Measurements from ENCODE around the gene PRRT1.

Gene PRRT1

GRCh38 chr6:32173051-32173727 is 21.4 kb upstream of the PRRT1 start:
- no peak for DNase-seq

- DNase-seq = no peak
These were observed 19.5 kb upstream of the PRRT1 start for GRCh38 chr6:32171234-32171633.

GRCh38 chr6:32170294-32170693 is 18.6 kb upstream of the PRRT1 start:
- DNase-seq = no peak

GRCh38 chr6:32168807-32169591 is 17.3 kb upstream of the PRRT1 start:
- DNase-seq = no peak

GRCh38 chr6:32168350-32168749 is 16.6 kb upstream of the PRRT1 start:
- DNase-seq = no peak

GRCh38 chr6:32167761-32168262 is 16.1 kb upstream of the PRRT1 start:
- DNase-seq = no peak

GRCh38 chr6:32167154-32167760 is 15.5 kb upstream of the PRRT1 start:
- DNase-seq = no peak

- DNase-seq = no peak
These were observed 14.8 kb upstream of the PRRT1 start for GRCh38 chr6:32166411-32167061.

- no peak for DNase-seq
These were observed 12.6 kb upstream of the PRRT1 start, which contains the start of gene EGFL8 for GRCh38 chr6:32164295-32164694. Gene EGFL8 (plus strand): TSS chr6:32164595. CDS start chr6:32166166, 1,571 bp downstream.

GRCh38 chr6:32163559-32164258 is 12.0 kb upstream of the PRRT1 start:
- no peak for DNase-seq

GRCh38 chr6:32158052-32158451 is 6.3 kb upstream of the PRRT1 start:
- no peak for DNase-seq

GRCh38 chr6:32156891-32157290 is 5.2 kb upstream of the PRRT1 start:
- DNase-seq = no peak

GRCh38 chr6:32154514-32155161 is 2.9 kb upstream of the PRRT1 start:
- peak; percentile 44 to 49 for DNase-seq

- peak; percentile 54 to 55 for DNase-seq
These were observed 2.1 kb upstream of the PRRT1 start, which contains the start of gene PPT2 for GRCh38 chr6:32153564-32154513. Gene PPT2 (plus strand): TSS chr6:32154141. CDS start chr6:32154595, 454 bp downstream.

- no peak for DNase-seq
These were observed 1.2 kb upstream of the PRRT1 start for GRCh38 chr6:32152769-32153563.

GRCh38 chr6:32151181-32151862 is 417 bp downstream of the PRRT1 start:
- no peak for DNase-seq

- DNase-seq = no peak
These were observed 1.5 kb downstream of the PRRT1 start for GRCh38 chr6:32149932-32150870.
